Hematopoietic multipotent progenitor cell treated with erythropoietin and hydrocortisone succinate and interleukin-3 and kit ligand, for 8 days (in vitro differentiated cells): Measurements from ENCODE around the gene ALOXE3.
A peak's percentile ranks its signal among the peaks of the same experiment; 100 is the strongest.

Experiments
- DNase-seq: peaks from one replicate; pipeline ENCODE4 v3.0.0-alpha.2; 2015

The ALOXE3 gene

DNA sequence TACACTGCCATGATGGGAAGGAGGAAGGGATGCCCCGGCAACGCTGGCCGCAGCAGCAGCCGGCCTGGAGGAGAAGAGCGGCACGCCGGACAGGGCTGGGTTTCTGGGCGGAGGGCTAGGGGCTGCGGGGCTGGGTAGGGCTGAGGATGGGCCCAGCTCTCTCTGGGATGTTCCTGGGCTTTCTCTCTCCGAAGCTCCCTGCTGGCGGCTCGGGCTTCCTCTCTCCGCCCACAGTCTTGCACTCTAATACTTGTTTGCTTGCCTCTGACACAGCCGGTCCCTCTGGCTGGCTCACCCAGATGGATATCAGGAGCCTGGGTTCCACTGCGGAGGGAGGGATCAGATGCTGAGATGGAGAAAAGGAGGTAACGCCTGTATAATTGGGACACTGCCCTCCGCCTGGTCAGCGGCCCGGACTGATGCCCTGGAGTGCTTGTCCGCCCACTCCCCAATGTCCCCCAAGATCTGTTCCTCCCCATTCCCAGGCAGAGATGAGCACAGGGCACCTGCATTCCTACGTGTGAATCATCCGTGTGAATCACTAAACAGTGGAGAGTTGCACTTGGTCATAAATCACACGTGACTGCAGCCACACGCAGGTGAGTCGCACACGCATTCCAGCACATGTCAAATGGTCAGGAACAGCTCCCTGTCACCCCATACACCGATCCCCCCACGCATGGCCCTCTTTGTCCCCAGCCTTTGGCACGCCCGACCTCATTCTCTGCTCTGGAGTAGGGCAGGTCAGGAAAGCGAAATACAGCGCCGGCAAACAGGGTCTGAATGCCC lies at the start of gene ALOXE3:
TSS of gene ALOXE3 (minus strand) at position 535 of the 789 bp plus-strand sequence. CDS start at position 11, 524 bp downstream.
- DNase-seq = peak; percentile 63

DNA sequence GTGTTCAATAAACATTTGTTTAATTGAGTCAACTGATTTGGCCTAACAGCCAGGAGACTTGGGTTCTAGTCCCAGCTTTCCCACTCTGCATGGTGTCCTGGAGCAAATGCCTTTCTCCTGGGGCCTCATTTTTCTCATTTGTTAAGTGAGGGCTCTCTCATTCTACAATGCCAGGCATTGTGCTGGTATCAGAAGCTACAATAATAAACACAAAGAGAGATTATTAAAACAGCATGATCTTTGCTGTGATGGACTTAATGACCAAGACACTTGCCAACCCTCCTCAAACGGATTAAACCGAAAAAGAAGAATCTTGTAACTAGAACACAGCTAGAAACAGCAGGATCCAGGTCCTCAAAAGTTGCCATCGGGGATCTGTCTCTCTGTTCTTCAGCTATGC lies 49.2 kb upstream of the ALOXE3 start:
- no peak for DNase-seq

DNA sequence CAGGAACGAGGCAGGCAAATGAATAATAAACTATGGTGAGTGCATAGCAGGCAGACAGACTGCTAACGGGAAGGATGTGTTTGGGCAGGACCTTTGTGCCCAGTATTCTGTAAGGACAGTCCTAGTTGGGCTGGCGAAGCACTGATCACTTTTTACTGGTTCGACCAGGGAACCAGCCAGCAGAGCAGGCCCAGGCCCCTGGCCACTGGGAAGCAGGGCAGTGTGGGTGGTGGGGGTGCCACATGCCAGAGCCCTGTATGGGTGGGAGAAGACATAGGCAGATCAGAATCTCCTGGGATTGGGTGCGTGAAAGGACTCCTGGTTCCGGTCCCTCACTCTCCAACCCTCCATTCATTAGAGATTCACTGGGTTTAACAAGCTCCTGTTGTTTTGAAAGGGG lies 48.4 kb upstream of the ALOXE3 start:
- no peak for DNase-seq

DNA sequence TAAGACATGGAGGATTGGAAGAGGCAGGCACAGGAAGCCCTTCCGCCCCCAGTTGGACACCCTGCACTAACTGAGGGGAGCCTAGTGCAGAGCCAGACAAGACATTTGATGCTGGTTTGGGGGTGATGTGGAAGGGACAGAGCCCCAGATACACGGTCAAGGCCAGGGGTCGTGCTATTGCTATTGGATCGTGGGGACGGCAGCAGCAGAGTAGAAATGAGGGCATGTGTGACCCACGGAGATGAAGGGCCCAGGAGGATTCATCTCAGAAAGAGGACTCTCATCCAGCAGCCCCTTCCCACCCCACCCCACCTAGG lies 46.5 kb upstream of the ALOXE3 start:
- no peak for DNase-seq

DNA sequence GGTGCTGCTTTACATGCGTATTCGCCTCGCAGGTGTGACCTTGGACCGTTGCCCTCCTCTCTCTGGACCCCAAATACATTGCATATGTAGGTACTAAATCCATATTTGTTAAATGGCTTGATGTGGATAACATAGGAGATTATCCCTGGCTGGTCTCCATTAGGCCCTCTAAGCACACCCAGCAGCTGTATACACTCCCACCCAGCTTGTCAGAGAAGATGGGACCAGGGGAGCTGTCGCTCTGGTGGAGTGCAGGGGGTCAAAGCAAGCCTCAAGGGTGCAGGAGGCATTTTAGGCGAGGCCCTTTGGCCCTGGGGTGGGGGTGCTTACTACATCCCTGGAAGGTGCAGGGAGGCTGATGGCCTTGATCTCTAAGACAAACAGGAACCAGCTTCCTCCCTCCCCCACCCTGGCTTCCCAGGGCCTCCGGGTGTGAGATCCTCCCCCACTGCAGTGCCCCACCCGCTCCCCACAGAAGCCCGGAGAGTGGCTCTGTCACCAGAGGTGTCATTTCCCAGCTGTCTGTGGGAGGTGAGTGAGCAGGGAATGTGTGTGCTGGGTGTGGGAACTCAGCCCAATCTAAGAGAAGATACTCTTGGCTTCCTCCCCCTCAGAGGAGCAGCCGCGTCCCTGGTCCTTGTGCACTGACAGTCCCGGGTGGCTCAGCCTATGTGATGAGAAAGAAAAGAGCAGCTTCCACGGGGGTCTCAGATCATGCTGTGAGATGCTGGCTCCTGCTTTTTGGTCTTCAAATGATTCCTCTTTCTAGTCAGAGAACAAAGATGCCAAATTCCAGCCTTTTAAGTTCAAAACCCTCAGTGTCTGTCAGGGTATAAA lies 45.9 kb upstream of the ALOXE3 start:
- peak; percentile 78 for DNase-seq

DNA sequence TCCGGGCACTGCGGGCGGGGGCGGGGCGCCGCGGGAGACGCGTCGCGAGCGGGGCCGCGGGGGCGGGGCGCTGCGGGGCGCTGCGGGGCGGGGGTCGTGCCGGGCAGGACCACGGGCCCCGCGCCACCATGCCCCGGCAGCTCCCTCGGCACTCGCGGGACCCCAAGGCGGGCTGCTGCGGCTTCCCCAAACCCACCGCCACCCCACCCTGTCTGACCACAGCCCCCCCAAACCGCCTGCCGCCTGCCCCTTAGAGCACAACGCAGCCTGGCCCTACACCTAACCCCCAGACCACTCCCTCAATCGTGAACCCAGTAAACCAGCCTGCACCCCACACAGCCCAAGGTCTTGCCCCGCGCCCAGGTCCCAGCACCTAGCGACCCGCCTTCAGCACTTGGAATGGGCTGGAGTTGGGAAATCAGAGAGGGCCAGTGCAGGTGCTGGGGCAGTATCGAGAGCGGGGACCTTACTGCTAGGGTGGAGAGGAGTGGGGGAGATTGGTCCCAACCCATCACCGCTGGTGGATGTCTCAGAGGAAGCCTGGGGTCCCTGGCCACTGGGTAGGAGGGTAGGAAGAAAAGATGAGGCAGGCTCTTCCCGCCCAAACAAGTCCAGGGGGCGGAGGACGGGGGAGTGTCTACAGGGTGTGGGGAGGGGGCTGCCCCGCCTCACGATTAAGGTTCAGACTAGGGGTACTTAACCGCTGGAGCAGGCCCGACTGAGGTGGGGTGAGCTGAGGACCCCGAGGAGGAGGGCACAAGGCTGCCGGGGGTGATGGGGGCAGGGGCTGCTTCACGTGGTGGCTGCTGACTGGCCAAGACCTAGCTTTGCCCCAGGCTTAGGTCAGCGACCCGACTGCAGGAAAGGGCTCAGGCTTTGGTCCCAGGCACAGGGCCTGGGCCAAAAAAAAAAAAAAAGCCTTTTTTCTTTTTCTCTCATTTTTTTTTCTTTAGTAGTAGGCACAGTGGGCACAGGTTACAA lies 45.0 kb upstream of the ALOXE3 start:
- no peak for DNase-seq

DNA sequence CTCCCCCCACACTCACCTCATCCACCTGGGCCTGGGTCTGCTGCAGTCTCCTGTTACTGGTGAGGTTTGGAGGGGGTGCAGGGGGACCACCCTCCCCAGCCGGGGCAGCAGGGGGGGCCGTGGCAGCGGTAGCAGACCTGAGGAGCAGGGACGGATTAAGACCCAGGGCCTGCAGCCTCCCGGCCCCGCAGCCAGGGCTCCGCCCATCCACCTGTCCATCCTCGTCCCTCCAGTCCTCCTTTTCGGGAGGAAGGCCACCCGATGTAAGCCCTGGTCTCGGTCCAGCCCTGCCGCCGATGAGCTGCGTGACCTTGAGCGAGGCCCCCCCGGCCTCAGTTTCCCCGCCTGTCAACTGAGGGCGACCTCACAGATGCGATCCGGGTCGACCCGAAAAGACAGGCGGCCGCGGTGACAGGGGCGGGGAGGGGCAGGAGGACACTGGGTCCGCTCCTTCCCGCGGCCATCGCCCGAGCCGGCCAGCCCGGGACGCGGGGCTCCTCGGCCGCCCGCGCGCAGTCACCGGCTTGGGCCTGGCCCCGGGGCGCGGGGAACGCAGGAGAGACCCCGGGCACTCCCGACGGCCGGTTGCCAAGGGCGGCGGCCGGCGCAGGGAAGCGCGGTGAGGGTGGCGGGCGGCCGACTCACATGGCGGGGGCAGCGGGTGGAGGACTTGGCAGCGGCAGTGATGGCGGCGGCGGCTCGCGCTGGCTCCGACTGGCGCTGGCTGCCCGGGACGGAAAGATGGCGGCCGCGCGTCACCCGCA lies 44.1 kb upstream of the ALOXE3 start, which contains the start of gene VAMP2:
TSS of gene VAMP2 (minus strand) at position 716 of the 764 bp plus-strand sequence. CDS start at position 647, 69 bp downstream.
- peak; percentile 63 for DNase-seq

DNA sequence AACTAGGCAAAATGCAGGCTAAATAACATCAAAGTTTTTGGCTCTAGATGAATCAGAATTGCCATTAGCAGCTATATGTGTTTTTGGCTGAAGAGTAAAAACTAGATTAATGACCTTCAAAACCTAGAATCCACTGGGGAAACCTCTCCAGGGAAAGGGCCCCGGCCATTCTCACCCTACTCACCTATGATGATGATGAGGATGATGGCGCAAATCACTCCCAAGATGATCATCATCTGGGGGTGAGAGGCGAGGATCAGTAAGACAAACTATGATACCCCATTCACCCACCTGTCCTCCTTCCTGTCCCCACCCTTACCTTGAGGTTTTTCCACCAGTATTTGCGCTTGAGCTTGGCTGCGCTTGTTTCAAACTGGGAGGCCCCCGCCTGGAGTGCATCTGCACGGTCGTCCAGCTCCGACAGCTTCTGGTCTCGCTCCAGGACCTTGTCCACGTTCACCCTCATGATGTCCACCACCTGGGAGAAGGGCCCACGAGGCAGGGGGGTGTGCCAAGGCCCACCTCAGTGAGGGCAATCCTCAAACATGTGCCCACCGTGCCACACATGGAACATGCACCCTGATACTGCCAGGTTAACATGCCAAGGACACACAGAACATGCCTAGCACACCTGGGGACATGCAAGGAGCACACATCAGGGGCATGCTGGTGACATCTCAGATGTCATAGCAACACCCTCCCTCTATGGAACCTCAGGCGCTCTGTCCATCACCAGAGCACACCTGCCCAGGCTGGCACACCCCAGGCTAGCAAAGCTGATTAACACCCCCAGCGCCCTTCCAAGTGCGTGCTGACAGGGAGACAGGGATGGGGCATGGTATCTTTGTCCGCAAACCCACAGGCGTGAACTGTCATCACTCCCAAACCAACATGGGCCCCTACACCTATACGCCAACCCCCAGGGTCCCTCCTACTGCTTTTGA lies 43.2 kb upstream of the ALOXE3 start:
- DNase-seq = no peak

DNA sequence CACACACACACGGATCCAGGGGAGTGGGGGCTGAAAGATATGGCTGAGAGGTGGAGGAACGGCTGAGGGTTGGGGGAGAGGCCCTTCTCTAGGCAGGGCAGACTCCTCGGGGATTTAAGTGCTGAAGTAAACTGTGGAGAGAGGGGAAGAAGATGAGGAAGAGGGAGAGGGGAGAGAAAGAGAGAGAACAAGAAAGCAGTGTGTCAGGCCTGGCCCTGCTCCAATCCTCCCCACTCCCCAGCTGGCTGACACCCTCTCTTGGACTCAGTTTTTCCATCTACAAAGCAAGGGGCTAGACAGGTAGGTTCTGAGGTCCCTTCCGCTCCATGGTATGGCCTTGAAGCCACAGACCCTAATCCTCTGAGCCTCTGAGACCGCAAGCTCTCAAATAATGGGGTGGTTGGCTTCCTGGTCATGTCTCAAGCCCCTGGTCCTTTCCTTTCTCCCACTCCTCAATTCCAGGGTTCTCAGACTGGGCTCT lies 42.5 kb upstream of the ALOXE3 start:
- DNase-seq = no peak

DNA sequence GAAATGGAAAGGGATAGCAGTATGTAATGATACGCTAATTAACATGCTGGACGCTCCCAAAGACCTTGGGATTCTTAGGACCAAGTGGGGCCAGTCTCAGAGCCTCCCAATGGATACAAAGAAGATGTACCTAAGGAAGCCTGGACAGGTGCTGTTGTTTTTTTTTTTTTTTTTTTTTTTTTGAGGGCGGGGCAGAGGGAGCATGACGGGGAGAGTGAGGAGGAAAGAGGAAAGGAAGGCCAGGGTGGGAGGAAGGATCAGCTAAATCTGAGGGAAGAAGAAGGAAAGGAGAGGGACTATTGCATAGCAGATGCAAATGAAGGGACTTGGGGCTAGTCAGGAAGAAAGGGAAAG lies 41.9 kb upstream of the ALOXE3 start:
- no peak for DNase-seq

DNA sequence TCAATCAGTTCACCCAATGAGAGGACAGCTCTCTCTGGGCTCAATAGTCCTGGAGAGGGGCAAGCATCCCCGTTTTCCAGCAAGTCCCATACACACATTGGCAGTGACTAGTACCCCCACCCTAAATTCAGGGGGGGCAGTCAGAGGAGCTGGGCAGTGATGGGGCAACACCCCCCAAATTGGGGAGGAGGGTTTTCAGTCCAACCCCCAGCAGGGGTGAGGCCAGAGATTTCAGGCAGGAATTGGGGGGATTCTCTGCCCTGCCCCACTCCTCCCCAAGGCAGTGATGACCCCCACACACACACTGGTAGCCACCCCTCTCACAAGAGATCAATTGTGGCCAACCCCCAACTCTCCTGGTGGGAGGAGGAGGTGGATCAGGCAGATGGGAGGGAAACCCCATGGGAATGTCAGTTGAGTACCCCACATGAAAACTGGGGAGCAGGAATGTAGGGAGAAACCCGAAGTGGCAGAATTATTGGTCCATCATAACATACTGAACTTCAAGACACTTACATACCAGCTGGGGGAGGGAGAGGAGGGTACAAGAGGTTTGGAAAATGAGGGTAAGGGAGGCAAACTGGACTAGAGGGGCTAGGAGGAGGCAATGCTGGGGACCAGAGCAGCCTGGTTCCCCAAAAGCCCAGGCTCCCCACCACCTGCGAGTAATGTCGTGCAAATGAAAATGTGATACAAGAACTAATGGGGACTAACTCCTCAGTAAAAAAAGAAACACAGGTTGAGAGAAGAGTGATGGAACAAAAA lies 41.3 kb upstream of the ALOXE3 start:
- no peak for DNase-seq

DNA sequence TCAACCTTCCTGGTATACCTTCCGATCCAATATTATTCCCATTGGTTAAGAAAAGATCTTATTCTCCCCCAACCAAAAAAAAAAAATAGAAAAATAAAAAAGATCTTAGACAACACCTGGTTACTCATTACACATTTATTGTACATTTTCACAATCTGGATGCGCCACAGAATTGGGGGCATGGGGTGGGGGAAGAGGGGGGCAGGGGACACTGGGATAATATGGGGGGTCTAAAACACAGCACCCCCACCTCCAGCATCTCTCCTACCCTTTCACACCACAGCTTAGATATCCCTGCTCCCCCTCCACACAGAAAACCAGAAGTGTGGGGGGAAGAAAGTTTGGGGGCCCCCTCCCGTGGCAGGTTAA lies 40.7 kb upstream of the ALOXE3 start:
- DNase-seq = no peak

DNA sequence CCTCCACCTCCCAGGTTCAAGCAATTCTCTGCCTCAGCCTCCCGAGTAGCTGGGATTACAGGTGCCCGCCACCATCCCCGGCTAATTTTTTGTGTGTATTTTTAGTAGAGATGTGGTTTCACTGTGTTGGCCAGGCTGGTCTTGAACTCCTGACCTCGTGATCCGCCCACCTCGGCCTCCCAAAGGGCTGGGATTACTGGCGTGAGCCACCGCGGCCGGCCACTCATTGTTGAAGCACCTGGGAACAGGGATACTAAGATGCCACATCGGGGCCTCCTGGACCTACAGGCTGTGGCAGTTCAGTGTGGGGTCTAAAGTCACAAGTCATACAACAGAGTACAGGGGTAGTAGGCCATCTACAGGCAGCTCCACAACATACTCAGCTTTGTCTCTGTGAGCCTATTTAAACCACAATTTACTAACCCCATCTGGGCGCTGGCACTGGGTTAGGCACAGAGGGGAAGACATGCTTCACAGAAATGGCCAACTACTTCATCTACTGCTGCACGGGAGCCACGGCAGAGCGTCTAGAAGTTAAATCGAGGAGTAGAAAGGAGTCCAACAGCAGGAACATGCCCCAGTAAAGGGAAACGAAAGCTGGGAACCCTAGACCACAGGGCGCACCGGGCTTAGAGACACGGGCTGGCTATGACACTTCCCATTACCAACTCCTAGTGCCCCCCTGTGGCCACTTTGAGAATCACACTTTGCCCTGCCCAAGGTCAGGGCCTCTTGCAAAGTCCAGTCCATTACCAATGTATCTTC lies 40.1 kb upstream of the ALOXE3 start:
- peak; percentile 91 for DNase-seq

DNA sequence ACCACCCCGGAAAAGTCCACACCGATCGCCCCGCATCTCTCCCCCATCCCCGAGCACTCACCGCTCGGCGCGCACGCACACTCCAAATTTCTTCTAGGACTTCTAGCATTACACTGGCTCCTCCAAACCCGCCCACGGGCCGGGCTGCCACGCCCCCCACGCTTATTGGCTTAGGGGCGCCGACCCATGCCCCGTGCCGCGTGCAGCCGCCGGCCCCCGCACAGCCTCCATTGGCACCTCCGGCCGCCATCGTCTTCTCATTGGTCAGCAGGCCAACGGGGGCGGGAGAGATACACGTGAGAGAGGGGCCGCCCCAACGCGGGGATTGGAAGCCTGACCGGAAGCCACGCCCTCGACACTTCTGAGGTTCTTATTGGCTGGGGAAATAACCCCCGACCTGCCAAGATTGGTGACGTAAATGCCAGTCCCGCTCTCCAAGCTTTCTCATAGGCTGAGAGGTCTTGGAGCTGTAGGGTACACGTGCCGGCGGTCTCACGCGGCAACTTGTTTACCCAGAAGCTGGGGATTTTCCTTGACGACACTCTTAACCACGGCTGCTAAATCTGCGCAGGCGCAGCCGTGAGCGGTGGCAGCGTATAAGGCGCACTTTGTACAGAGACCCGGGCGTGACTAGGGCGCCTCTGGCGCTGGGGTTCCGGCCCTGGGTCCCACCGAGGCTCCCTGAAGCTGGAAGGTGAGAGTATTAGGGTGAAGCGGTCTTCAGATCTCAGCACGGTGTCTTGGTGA lies 38.1 kb upstream of the ALOXE3 start:
- DNase-seq = peak; percentile 100

DNA sequence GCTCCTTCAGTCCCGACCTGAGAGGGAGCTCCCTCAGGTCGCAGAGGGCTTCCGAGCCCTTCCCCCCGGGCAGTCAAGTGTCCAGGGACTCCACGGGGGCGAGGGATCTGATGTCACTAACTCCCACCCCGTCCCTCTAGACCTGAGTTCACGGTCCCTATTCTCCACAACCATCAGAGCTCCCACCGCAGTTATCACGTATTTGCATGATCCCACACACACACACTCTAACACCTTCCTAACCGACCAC lies 37.6 kb upstream of the ALOXE3 start:
- no peak for DNase-seq

DNA sequence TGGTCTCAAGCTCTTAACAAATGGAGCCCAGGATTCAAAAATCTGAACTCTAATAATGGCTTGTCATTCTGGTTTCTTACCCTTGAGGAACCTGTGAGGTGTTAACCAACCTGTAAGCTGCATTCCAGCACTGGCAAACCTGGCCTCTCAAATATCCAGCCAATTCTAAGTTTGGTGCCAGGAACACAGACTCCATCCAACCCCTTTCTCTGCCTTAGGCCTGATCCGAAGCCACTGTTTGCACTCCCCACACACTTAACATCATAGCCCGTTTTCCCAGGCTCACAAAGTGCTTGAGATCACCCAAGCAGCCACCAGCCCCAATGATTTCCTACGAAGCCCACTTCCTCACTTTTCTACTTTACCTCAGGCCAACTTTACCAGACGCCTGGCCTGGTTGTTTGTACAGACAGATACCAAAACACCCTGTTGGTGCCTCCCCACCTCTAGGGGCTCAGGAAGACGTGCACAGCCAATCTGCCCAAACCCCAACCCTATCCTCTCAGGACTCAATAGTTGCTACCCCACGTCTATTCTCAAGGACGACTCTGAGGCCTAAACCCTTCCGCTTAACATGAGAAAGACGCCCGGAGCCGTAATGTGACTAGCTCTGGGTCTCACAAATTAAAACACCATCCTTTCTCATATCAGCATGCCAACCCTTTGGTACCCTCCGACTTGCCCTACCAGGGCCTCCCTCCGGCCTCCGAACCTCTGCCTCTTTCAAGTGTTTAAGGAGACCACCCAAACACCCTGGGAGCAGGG lies 37.1 kb upstream of the ALOXE3 start:
- DNase-seq = peak; percentile 40

DNA sequence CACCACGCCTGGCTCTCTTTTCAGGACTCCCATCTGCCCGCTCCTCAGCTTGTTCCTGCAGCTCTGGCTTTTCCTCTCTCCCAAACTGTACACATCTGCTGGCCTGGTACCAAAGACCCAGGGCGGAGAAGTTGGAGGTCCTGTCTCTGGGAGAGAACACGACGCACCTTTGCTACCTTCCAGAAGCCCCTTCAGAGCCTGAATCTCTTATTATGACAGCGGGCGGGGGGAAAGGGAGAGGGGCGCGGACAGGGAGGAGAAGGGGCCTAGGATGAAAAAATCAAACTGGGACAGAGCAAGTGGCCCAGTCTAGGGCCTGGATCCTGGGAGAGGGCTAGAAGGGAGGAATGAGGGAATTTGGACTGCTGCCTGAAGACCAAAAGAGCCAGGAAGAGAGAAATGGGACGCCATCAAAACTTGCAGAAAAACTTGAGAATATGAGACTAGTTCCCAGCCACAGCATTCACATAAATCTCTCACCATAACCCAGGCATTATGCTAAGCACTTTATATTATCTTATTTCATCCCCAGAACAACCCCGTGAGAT lies 36.4 kb upstream of the ALOXE3 start:
- DNase-seq = no peak
